ENCODE measurements around the gene GABRG3.

Gene GABRG3

GRCh38 chr15:27250223-27250622, 279.2 kb downstream of the GABRG3 start:
- DNase-seq = no peak

- DNase-seq = no peak
These were observed 283.1 kb downstream of the GABRG3 start for GRCh38 chr15:27254055-27254454.

GRCh38 chr15:27254801-27255200, 283.8 kb downstream of the GABRG3 start:
- no peak for DNase-seq

GRCh38 chr15:27256446-27256845, 285.5 kb downstream of the GABRG3 start:
- DNase-seq = no peak

DNA sequence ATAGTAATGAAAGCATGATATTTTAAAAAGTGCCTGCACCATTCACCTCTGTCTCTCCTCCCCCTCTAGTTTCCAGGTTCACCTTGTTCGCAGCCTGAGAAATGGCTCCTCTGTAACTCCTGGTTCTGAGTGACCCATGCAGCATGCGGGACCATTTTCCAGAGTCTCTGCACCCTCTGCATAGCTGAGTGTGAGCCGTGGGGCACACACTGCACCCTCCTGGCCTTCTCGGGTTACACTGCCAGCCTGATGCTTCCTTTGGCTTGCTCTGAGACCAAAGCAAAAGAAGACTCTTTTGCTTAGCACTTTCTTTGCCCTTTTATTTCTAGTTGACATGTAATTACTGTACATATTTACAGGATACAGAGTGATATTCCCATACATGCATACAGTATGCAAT, 287.3 kb downstream of the GABRG3 start:
- DNase-seq = no peak

DNA sequence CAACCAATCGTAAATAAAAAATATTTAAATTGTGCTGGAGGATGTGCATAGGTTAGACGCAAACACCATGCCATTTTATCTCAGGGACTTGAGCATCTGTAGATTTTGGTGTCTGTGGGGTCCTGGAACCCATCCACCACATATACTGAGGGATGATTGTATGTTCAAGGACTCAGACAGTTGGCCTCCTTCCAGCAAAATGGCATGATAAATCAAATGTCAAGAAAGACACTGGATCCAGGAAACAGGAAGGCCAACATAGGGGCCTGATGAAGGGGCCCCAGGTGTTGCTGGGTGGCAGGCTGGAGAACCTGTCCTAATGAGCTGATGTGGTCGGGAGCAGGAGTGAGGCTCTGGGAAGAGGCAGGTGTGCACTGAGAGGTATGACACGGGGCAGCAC, 289.5 kb downstream of the GABRG3 start:
- DNase-seq = no peak

DNA sequence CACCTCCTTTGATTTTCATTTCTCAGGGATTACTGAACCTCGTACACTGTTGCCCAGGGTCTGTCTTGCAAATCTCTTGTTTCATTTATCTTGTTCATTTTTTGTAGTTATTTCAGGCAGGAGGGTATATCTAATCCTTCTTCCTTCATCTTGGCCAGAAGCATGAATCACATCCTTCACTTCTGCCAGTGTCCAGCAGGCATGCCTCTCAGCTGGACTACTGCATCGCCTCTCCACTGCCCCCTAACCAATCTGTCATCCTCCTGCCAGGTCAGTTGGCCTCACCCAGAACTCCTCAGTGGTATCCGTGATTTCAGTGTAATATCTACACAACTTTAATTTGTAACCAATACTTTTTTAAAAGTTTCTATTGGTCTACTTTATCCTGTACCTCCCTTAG, 297.9 kb downstream of the GABRG3 start:
- DNase-seq = no peak

DNA sequence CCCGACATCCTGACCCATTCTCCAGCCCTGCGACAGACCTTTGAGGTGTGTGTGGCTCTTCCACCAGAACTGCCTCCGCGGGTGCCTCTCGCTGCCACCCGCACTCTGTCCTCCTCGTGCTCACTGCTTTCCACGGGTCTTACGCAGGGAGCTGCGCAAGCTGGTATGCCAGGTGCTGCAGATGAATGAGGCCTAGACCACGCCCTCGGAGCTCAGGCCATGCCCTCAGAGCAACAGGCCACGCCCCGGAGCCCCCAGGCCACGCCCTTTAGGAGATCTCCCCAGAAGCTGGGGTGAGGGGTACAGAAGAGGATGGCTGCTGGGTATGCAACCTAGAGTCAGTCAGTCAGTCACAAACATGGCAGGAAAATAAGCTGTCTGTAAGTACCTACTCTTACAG, 300.3 kb downstream of the GABRG3 start:
- no peak for DNase-seq

GRCh38 chr15:27272427-27272826, 301.4 kb downstream of the GABRG3 start:
- DNase-seq = no peak

GRCh38 chr15:27273506-27273905, 302.5 kb downstream of the GABRG3 start:
- DNase-seq = no peak

- DNase-seq = no peak
These were observed 307.8 kb downstream of the GABRG3 start for GRCh38 chr15:27278761-27279160.

DNA sequence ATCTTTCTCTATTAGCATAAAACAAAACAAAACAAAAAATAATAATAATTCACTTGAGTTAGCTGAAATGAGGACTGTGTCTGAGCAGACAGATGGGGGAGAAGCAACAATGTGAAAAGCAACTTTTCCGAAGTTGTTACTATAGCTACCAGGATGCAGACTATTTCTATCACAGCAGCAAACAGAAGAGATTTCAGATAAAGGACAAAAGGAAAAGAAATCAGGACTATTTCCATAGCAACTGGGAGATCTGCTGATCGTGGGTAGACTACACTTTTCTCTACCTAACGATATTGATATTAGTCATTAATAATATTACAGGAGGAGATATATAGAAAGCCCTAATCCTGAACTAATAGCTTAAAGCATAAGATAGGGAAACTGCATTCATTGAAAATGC, 321.7 kb downstream of the GABRG3 start:
- no peak for DNase-seq

DNA sequence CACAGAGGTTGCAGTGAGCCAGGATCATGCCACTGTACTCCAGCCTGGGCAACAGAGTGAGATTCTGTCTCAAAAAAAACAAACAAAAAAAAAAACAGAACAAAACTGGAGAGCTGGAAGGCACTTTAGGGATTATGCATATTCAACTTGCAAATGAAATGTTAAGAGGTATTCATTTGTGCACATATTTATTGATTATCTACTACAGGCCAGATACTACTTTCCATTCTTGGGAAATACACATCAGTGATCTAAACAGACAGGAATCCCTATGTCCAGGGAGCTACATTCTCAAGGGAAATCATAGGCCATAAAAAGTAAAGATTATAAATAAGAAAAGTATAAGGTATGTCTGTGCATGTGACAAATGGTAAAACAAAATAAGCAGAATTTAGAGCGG, 322.6 kb downstream of the GABRG3 start:
- DNase-seq = no peak

DNA sequence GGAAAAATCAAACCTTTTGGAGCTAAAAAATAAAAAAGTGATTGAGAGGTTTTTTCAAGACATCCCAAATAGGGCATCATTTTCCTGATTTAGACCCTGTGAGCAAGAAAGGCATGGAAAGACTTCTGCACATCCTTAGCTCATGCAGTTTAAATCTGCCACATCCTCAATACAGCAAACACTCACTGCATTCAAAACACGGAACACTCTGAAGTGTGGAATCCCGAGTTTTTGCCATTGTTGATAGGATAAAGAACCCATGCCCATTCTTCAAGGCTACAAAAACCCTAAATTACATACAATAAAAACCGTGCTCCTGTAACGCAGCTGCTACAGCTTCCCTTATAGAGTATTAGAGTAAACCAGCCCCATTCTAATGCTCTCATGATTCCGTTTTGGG, 346.8 kb downstream of the GABRG3 start:
- no peak for DNase-seq

DNA sequence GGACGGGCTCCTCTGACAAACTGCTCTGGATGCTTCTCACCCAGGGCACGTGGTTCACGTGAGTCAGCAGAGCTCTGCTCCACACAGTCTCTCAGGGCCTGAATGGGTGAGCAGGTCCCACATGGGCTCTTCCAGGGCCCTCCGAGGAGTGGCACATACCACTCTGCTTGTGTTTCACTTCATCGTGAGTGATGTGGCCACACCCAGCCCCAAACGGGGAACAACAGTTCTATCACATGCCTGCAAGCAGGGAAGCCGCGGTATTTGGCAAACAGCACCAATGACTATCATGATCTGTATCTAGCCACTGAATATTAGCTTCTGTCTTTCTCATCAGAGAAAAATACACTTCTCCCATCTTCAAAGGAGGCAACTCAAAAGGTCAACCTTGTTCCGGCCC, 352.8 kb downstream of the GABRG3 start:
- no peak for DNase-seq

DNA sequence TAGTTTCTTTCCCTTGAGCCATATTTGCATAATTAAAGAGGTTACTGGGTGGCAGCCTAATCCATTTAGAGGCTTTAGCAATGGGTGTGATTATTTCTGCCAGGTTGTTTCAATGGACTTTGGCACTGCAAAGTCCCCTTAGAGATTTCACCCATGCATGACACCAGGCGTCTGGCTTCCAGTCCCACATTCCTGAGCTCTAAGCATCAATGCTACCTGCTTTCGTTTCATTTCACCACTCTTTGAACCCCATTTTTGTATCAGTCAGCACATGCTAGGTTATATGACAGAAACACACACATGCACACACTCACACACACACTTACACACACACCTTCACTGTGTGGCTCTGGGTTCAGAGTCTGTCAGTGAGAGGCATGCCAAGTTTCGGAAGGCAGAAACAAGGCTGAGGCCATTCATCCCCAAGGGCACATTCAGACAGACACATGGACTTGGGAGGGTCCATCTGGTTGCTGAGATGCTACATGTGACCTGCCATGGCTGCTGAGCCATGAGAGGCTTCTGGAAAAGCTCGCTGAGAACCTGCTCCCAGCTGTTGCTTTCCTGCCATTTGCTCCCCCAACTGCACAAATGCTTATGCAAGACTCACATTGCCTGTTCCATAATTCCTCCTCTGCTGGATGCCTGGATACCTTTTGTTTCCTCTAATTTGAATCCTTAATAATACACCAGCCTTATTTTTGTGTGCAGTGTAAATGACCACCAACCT, 354.1 kb downstream of the GABRG3 start:
- DNase-seq = peak; percentile 18

DNA sequence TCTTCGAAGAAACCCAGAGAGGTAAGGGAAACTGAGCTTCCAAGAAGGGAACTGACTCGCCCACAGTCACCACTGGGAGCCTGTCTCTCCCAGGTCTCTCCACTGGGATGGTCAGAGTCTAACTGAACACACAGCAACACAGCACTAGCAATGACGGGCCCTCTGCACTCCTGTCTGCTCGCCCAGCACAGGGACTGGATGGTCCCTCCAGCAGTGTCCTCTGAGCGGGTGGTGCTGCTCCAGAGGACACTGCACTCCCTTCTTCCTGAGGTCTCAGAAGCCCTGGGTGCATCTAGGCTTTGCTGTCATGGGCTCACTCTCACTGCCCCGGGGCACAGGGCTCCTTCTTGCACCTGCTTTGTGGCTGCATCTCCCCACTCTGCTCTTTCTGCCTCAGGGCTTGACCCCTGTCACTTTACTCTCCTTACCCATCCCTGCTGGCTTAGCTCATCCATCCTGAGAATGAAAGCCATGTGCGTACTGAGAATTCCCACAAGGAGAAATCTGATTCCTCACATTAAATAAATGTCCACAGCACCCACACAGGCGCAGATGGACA, 356.6 kb downstream of the GABRG3 start:
- DNase-seq = no peak

DNA sequence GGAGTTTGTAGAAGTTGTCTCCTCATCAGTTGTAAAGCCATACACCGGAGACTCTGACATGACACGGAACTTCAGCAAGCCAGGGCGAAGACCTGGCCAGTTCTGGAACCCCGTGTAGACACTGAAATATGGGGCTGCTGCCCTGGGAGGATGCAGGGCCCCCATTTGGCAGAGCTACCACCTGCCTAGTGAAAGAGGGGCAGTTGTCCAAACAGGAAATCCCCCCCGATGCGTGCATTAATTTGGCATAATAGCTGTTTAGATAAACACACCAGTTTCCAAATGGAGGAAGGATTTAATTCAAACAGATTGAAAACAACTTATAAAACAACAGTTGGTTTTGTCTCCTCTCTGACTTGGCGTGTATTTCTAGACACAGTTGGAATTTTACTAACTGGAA, 357.2 kb downstream of the GABRG3 start:
- DNase-seq = no peak

DNA sequence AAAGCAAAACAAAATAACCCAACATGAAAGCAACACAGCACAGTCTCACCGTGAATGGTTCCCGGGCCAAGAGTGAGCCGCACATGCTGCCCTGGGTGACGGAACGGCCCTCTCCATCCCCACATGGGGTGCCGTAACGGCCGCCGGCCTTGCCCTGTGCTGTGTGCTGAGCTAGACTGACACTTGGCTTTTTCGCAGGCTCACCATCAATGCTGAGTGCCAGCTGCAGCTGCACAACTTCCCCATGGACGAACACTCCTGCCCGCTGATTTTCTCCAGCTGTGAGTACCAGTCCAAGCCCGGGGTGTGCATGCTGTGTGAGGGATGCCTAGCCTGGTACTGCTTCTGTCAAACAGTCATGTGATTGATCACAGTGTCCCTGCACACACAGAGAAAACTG, 357.6 kb downstream of the GABRG3 start:
- DNase-seq = no peak

- DNase-seq = no peak
These were observed 359.3 kb downstream of the GABRG3 start for GRCh38 chr15:27330326-27330725.

DNA sequence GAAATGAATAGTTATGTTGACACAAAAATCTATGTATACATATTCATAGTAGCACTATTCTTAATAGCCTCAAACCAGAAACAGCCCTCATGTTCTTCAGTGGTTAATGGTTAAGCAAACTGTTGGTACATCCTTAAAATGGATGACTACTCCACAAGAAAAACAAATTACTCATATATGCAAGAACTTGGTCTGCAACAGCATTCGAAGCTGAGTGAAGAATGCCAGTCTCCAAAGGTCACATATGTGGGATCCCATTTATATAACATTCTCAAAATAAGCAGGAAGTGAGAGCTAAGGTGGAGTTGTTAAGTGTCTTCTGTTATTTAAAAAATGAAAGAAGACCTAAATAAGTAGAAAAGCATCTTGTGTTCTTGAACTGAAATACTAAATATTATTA, 365.7 kb downstream of the GABRG3 start:
- no peak for DNase-seq

DNA sequence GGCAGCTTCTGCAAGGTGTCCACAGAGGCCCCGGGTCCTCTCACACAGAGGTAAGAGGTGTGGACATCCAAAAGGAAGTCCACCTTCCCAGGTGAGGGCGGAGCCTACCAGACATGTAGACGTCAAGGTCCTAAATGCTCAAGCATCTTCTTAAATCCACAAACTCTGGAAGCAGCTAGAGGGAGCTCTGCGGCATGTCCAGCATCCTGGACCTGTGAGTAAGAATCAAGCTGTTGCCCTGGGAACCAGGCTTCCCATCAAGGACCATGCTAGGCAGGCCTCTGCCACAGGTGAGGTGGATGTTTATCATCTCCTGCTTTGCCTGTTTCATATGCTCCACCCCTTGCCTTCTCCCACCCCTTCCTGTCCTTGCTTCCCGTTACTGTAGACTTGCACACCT, 368.2 kb downstream of the GABRG3 start:
- DNase-seq = no peak

- DNase-seq = no peak
These were observed 370.9 kb downstream of the GABRG3 start for GRCh38 chr15:27341780-27342343.

GRCh38 chr15:27342991-27343390, 372.0 kb downstream of the GABRG3 start:
- no peak for DNase-seq

Measured in right kidney (tissue), 1 donor.